ENCODE data around the gene CNBD2.
"Not testable (repeated sequence)": the region's sequence is repeated elsewhere in the genome, so short reads cannot be mapped to it uniquely, and the experiment has no call there.

CNBD2 gene

DNA sequence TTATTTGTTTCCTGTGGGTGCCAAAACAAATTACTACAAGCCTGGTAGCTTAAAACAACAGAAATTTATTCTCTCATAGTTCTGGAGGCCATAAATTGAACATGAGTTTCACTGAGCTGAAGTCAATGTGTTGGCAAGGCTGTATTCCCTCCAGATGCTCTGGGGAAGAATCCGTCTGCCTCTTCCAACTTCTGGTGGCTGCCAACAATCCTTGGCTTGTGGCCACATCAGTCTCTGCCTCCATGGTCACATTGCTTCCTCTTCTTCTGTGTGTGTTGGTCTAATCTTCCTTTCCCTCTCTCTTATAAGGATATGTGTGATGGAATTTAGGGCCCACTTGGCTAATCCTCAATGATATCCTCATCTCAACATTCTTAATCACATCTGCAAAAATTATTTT is 93.4 kb downstream of the CNBD2 start:
- DNase-seq (ENCODE audit: low read depth, low spot score), result no peak

DNA sequence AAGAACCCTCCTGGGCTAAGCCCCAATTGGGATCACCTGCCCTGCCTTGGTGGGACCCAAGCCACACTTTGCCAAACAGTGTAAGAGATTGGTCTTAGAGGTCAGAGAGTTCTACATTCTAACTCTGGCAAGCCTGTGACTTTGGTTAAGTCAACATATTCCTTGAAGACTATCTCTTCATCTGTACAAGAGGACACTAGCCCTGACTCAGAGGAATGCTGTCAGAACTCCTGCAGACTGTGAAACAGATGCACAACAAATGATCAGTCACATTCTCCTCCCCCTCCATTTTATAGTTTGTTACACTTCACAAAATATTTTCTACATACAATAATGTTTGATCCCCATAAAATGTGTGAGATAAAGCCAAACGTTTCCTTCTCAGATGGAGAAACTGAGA is 94.4 kb downstream of the CNBD2 start:
- DNase-seq (ENCODE audit: low read depth, low spot score), result no peak

DNA sequence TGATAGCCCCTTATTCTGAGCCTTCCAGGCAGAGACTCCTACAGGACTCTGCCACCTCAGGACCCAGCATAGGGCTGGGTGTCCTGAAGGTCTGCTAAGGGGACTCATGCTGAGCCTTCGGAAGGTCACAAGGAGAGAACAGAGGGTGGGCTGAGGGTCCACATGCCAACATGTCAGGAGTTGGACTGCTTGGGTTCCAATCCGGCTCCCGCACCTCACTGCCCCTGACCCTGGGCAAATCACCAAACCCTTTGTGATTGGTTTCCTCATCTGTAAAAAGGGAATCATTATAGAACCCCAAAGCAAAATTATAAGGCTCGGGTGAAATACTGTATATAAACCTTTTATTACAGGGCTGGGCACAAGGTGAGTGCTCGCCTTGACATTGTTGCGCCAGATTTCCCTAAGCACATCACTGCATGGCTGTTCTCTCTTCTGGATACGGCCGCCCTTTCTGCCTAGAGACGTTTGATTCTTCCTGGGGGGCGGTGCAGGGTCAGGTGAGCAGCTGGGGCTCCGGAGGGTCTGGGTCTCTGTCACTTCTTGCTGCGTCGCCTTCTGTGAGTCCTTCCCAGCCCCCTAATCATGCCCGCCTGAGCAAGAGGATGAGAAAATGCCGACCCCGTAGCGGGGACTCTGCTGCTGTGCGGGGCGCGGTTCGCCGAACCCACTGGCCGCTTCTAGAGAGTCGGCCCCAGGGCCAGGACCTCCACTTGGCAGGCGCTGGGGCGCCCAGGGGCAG is 95.7 kb downstream of the CNBD2 start:
- DNase-seq (ENCODE audit: low read depth, low spot score), result no peak

DNA sequence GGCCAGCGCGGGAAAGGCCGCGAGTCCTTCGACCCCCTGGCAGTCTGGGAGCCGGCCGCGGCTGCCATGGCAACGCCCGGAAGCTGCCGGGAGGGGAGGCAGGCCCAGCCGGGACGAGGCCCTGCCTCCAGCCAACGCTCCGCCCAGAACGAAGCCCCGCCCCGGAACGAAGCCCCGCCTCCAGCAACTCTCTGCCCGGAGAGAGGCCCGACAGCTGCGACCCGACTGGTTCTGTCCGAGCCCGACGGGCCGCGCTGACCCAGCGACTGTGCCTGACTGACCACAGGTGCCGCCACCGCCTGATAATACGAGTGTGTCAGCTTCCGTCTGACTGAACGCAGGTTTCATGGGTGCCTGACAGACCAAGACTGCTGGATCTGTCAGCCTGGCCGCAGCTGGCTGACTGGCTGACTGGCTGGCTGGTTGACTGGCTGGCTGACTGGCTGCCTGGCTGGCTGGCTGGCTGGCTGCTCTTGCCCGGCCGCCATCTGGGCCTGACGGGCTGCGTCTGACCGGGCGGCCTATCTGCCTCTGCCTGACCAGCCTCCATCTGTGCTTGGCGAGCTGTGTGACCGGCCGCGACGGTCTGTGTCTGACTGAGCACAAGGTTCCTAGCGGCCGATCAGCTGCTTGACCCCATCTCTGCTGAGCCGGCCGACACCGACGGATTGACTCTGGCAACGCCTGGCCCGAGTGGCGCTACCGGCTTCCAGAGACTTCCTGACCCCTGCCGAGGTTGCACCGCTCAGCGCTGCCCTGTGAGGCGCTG is 96.5 kb downstream of the CNBD2 start:
- DNase-seq (ENCODE audit: low read depth, low spot score), result peak; percentile 76

DNA sequence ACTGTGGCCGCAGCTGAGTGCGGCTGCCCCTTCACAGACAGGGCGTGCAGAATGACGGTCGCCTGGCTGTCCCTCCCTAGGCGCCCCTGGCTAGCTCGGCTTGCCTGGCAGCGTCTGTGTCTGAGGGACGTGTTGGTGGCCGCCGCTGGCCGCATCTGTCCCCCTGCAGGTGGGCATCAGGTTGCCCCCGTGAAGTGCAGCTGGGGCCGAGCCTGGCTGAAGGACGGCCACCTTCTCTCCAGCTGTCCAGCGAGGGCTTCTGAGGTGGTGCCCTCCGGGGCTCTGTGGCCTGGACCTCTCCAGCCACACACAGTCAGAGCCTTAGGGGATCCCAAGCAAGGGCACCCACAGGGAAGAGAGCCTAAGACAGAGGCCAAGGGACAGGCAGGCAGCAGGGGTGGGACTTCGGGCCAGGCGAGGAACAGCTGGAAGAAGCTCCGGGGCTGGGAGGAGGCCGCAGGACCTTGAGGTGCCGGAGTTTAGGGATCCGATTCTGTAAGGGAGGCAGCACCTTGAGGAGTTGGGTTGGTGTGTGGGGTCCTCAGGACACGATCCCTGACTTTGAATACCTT is 97.1 kb downstream of the CNBD2 start:
- DNase-seq (ENCODE audit: low read depth, low spot score), result no peak

DNA sequence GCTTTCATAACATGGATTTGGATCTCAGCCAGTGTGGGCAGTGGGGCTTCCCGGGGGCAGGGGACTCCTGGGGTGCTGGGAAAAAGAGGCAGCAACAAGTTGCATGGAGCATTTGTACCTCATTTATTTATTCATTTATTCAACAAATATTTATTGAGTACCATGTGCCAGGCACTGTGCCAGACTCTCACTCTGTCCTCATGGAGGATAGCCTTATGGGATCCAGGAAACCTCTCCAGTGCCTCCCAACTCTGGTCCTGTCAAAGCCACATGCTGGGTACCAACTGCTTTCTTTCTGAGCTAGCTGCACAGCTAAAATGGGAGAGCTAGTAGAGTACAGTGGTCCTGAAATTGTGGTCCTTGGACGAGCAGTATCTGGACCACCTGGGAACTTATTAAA is 98.4 kb downstream of the CNBD2 start:
- DNase-seq (ENCODE audit: low read depth, low spot score), result no peak

DNA sequence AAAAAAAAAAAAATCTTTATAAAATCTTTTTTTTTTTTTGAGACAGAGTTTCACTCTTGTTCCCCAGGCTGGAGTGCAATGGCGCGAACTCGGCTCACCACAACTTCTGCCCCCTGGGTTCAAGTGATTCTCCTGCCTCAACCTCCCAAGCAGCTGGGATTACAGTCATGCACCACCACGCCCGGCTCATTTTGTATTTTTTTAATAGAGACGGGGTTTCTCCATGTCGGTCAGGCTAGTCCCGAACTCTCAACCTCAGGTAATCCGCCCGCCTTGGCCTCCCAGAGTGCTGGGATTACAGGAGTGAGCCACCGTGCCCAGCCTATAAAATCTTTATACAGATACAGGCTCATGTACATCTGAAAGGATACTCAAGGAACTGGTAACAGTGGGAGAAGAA is 100.1 kb downstream of the CNBD2 start:
- not testable (repeated sequence) for DNase-seq (ENCODE audit: low read depth, low spot score)

DNA sequence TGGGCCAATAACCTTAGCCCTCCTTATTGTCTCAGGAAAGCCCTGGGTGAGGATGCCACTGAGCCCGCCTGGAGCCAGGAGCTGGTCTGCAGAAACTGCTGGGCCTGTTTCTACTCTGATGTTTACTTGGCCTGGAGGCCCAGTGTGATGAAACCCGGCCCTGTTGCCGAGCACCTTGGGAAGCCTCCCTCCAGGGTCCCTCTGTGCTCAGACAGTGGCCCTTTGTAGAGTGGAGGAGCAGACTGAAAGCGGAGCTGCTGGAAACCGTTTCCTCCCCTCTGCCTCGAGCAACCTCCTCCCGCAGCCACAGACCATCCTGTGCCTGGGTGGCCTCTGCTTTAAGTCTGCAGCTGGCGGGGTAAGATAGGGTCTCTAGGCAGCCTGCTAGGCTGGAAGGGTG is 102.1 kb downstream of the CNBD2 start:
- DNase-seq (ENCODE audit: low read depth, low spot score), result no peak

DNA sequence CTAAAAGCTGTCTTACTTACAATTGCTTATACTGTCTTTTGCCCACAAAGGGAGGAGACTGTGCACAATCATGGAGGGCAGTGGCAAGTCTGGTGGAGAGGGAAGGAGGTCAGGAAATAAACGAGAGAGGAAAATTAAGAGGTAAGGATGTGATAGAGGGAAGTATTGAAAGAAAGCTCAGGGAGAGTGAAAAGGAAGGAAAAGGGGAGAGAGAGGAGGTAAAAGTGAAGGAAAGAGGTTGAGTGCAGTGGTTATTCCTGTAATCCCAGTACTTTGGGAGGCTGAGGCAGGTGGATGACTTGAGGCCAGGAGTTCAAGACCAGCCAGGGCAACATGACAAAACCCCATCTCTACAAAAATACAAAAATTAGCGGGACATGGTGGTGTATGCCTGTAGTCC is 103.5 kb downstream of the CNBD2 start:
- DNase-seq (ENCODE audit: low read depth, low spot score), result no peak

DNA sequence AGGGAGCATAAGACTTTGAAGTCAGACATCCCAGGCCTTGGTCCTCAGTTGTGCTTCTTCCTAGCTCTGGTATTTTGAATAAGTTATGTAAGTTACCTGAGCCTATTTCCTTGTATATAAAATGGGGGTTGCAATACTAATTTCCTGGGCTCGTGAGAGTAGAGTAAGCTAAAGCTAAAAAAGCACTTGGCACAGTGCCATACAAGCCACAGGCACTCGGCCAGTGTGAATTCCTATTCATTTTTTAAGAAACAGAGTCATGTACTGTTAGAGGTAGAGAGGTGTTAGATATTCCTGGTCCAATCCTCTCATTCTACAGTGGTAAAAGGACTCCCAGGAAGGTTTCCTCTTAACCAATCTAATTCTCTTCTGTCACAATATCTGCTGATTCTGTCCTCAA is 106.6 kb downstream of the CNBD2 start:
- DNase-seq (ENCODE audit: low read depth, low spot score), result no peak

DNA sequence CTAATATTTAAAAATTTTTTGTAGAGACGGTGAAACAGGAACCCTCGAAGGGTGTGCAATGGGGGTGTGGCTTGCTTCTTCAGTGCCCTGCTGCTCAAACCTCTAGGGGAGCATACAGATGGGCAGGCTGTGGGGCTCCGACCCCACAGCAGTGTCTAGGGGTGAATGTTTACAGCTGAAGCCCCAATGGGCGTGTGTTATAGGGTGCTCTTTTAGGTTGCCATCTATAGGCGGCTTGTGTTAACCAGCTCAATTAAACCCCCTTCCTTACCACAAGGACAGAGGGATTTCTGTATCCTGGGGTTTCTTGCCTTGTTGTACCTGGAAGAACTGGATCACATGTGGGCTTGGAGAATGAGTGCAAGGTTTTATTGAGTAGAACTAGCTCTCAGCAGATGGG is 109.4 kb downstream of the CNBD2 start:
- not testable (repeated sequence) for DNase-seq (ENCODE audit: low read depth, low spot score)

DNA sequence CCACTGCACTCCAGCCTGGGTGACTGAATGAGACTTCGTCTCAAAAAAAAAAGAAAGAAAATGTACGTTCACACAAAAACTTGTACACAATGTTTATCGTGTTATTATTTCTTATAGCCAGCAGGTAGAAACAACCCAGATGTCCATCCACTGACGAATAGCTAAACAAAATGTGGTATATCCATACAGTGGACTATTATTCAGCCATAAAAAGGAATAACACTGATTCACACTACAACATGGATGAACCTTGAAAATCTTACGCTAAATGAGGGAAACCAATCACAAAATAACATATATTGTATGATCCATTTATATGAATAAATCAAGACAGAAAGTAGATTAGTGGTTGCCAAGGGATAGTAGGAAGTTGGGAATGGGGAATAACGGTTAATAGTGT is 111.1 kb downstream of the CNBD2 start:
- DNase-seq (ENCODE audit: low read depth, low spot score), result no peak

DNA sequence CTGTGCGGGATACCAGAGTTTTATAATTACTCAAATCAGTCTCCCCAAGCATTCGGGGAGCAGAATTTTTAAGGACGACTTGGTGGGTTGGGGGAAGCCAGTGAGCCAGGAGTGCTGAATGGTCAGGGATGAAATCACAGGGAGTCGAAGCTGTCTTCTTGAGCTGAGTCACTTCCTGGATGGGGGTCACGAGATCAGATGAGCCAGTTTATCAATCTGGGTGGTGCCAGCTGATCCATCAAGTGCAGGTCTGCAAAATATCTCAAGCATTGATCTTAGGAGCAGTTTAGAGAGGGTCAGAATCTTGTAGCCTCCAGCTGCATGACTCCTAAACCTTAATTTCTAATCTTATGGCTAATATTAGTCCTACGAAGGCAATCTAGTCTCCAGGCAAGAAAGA is 111.6 kb downstream of the CNBD2 start:
- not testable (repeated sequence) for DNase-seq (ENCODE audit: low read depth, low spot score)

All from activated CD4-positive, CD25-positive, alpha-beta regulatory T cell treated with anti-CD3 and anti-CD28 coated beads, Interleukin-2, amount 50 U/mL, for 16 hours (primary cell).